Ishikawa (cell line): Measurements from ENCODE around the gene CDH16.

Experiments used
- CEBPB ChIP-seq: IDR thresholded peaks from 2 replicates; pipeline ENCODE4 v1.6.1; 2012
- CREB1 ChIP-seq: IDR thresholded peaks from 2 replicates; pipeline ENCODE4 v1.6.1; 2012; ENCODE audit warnings: low read depth
- EGR1 ChIP-seq: IDR thresholded peaks from 2 replicates; pipeline ENCODE4 v1.6.1; 2012
- EP300 ChIP-seq: IDR thresholded peaks from 2 replicates; pipeline ENCODE4 v1.6.1; 2012; ENCODE audit warnings: borderline replicate concordance
- FOXM1 ChIP-seq: IDR thresholded peaks from 2 replicates; pipeline ENCODE4 v1.6.1; 2012; ENCODE audit warnings: low read depth, borderline replicate concordance
- NFIC ChIP-seq: IDR thresholded peaks from 2 replicates; pipeline ENCODE4 v1.6.1; 2012
- RAD21 ChIP-seq: IDR thresholded peaks from 2 replicates; pipeline ENCODE4 v1.6.1; 2012; ENCODE audit warnings: low read depth
- TAF1 ChIP-seq: IDR thresholded peaks from 2 replicates; pipeline ENCODE4 v1.6.1; 2012; ENCODE audit warnings: low read depth, mild to moderate bottlenecking
- TCF12 ChIP-seq: IDR thresholded peaks from 2 replicates; pipeline ENCODE4 v1.6.1; 2012; ENCODE audit warnings: low read depth
- TEAD4 ChIP-seq: IDR thresholded peaks from 2 replicates; pipeline ENCODE4 v1.6.1; 2012
- USF1 ChIP-seq: IDR thresholded peaks from 2 replicates; pipeline ENCODE4 v1.6.1; 2012
- YY1 ChIP-seq: IDR thresholded peaks from 2 replicates; pipeline ENCODE4 v1.6.1; 2012; ENCODE audit warnings: low read depth
- ZBTB7A ChIP-seq: IDR thresholded peaks from 2 replicates; pipeline ENCODE4 v1.6.1; 2012; ENCODE audit warnings: low read depth
- TF ChIP-seq, protein P1 (sequence below): IDR thresholded peaks from 2 replicates; pipeline ENCODE4 v1.6.1; 2012; ENCODE audit warnings: low read depth, mild to moderate bottlenecking
- TF ChIP-seq, protein P2 (sequence below): IDR thresholded peaks from 2 replicates; pipeline ENCODE4 v1.6.1; 2012

CDH16 gene

DNA sequence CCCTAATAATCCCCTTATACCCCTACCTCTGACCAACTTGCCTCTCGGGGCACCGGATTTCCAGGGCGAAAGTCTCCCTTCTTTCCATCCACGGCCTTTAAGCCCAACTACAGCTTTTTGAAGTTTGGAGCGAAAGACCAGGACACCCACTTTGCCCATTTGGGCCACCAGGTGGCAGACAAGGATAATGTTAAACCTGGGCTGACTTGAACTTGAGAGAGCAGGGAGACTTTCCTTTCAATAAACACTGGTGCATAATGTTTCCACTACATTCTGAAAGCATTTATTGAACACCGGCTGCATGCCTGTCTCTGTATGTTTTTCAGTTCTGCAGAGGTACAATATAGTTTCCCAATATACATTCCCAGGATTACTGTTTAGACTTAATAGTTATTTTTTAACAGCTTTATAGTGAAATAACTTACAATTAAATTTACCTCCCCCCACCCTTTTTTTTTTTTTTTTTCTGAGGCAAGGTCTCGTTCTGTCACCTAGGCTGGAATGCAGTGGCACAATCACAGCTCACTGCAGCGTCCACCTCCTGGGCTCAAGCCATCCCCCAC is 35.5 kb upstream of the CDH16 start:
- TF ChIP-seq RAD21 (peak; percentile 90), EP300 (no peak)

DNA sequence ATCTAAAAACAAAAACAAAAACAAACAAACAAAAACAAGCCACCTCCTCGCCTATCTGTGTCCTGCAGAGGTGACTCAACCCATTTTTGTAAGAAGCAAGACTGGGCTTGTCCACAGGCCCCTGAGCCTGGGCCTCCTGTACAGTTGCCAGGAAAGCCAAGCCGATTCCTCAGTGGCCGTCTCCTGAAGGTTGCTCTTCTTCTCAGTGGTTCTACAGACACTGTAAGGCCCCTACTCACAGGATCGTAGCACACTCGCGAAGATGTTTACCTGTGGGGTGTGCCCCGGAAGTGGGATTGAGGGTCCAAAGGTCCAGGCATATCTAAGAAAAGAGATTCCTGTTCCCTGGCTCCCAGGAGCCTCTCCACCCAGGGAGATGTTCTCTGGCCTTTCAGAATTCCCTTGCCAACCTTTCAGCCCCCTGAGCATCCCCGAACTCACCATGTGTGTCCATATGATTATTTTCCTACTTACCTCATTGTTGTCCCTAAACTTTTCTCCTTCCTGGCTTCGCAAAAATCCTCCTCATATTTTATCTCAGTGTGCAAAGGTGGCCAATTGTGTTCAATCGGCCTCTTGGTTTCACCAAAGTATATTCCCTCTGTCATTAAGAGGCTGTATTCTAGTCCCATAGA is 34.9 kb upstream of the CDH16 start:
- TF ChIP-seq TCF12 (no peak), CEBPB (no peak), CREB1 (no peak), USF1 (no peak), TEAD4 (no peak), YY1 (no peak), EP300 (no peak), FOXM1 (no peak)
- TF ChIP-seq, protein P1, sequence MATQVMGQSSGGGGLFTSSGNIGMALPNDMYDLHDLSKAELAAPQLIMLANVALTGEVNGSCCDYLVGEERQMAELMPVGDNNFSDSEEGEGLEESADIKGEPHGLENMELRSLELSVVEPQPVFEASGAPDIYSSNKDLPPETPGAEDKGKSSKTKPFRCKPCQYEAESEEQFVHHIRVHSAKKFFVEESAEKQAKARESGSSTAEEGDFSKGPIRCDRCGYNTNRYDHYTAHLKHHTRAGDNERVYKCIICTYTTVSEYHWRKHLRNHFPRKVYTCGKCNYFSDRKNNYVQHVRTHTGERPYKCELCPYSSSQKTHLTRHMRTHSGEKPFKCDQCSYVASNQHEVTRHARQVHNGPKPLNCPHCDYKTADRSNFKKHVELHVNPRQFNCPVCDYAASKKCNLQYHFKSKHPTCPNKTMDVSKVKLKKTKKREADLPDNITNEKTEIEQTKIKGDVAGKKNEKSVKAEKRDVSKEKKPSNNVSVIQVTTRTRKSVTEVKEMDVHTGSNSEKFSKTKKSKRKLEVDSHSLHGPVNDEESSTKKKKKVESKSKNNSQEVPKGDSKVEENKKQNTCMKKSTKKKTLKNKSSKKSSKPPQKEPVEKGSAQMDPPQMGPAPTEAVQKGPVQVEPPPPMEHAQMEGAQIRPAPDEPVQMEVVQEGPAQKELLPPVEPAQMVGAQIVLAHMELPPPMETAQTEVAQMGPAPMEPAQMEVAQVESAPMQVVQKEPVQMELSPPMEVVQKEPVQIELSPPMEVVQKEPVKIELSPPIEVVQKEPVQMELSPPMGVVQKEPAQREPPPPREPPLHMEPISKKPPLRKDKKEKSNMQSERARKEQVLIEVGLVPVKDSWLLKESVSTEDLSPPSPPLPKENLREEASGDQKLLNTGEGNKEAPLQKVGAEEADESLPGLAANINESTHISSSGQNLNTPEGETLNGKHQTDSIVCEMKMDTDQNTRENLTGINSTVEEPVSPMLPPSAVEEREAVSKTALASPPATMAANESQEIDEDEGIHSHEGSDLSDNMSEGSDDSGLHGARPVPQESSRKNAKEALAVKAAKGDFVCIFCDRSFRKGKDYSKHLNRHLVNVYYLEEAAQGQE = no peak

DNA sequence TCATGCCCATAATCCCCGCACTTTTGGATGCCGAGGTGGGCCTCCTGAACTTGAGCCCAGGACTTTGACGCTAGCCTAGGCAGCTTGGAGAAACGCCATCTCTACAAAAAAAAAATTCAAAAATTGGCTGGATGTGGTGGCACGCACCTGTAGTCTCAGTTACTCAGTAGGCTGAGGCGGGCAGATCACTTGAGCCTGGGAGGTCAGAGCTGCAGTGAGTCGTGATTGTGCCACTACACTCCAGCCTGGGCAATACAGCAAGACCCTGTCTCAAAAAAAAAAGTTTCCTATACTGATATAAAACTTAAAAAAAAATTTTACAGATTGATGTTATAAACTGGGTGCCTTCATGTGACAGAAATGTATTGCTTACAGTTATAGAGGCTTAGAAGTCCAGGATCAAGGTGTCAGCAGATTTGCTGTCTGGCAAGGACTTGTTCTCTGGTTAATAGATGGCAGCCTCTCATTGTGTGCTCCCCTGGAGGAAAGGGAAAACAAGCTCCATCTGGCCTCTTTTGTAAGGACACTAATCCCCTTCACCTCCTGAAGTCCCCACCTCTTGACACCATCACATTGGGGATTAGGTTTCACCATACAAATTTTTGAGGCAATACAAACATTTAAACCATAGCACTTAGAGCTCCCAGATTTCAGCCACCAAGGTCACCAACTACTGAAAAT is 33.9 kb upstream of the CDH16 start:
- no peak for TF ChIP-seq USF1
- no peak for TF ChIP-seq CREB1
- TF ChIP-seq, protein P1 = no peak
- TF ChIP-seq EGR1 = no peak
- no peak for TF ChIP-seq TEAD4
- TF ChIP-seq, protein P2, sequence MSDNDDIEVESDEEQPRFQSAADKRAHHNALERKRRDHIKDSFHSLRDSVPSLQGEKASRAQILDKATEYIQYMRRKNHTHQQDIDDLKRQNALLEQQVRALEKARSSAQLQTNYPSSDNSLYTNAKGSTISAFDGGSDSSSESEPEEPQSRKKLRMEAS = no peak
- no peak for TF ChIP-seq CEBPB
- TF ChIP-seq NFIC = no peak
- no peak for TF ChIP-seq FOXM1
- no peak for TF ChIP-seq EP300
- no peak for TF ChIP-seq ZBTB7A
- TF ChIP-seq RAD21 = no peak
- no peak for TF ChIP-seq TAF1
- no peak for TF ChIP-seq YY1
- no peak for TF ChIP-seq TCF12

DNA sequence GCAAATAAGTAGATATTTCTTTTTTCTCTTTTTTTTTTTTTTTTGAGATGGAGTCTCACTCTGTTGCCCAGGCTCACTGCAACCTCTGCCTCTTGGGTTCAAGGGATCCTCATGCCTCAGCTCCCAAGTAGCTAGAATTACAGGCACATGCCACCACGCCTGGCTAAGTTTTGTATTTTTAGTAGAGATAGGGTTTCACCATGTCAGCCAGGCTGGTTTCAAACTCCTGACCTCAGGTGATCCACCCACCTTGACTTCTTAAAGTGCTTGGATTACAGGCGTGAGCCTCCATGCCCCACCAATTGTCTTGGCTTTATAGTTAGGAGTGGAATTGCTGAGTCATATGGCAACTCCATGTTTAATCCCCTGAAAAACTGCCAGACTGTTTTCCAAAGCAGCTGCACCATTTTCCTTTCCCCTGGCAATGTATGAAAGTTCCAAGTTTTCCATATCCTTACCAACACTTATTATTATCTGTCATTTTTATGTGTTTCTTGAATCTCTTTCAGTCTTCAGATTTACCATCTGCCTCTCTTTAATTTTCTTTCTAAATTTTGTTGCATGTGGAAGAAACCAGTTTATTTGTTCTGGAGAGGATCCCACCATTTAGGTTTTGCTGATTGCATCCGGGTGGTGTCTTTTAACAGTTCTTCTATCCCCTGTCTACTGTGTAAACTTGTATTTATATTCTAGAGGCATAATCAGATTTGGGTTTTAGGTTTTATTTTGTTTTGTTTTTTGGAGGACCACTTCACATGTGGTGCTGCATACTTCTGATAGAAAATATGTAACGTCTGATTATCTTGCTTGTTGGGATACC is 32.5 kb upstream of the CDH16 start:
- TF ChIP-seq, protein P1 = no peak
- TF ChIP-seq TCF12 = no peak
- no peak for TF ChIP-seq CEBPB
- TF ChIP-seq EGR1 = no peak
- TF ChIP-seq, protein P2 = no peak
- TF ChIP-seq RAD21 = no peak
- TF ChIP-seq ZBTB7A = no peak
- TF ChIP-seq NFIC = no peak
- TF ChIP-seq TAF1 = no peak
- no peak for TF ChIP-seq TEAD4
- TF ChIP-seq USF1 = no peak
- TF ChIP-seq CREB1 = no peak
- TF ChIP-seq YY1 = no peak
